Spinal cord (tissue), 4 donors: ENCODE results near the gene CYTIP. TPM values are rescaled to one million over a fixed set of nuclear protein-coding genes. Genes with fewer than 3 reads are reported as not detected.

Source experiments
- polyA plus RNA-seq, 2 donors: library from polyadenylated mRNA; unstranded; fragments of 120-200 nt; gene quantifications; one replicate each; pipeline ENCODE4 v1.2.1, GENCODE V29; 2013; ENCODE audit not compliant: insufficient read length in 2 of 2
- total RNA-seq, 2 donors: library from RNA; depleted of rRNA in 1 of 2; stranded (reverse); fragments of 120-200 nt in 1 of 2; fragments of >200 nt in 1 of 2; gene quantifications; one replicate each; pipeline versions ENCODE4 v1.2.3 to v1.2.4, GENCODE V29; 2013 to 2014

Gene CYTIP
- total and polyA plus RNA-seq, 4 donors = 0.54 to 5.9 (median 0.98) TPM

Other genes with a start within 250 kb of the CYTIP start
- gene GALNT5, start 186.4 kb downstream of the CYTIP start, total RNA-seq = 1 to 10 TPM; 2.4 to 7.6 TPM
- under 1 TPM; 0.08 to 0.26 TPM for gene GALNT5, start 186.4 kb downstream of the CYTIP start, polyA plus RNA-seq
- gene ERMN, start 118.3 kb downstream of the CYTIP start, total RNA-seq = 100 to 1,000 TPM in 1 of 2 donors, 10 to 100 TPM in 1; 30.0 to 113 TPM
- gene ERMN, start 118.3 kb downstream of the CYTIP start, polyA plus RNA-seq = 10 to 100 TPM; 35.1 to 45.7 TPM
- gene ACVR1C, start 184.8 kb upstream of the CYTIP start, total RNA-seq = 1 to 10 TPM in 1 of 2 donors, under 1 TPM in 1; 0.61 to 1.9 TPM
- 1 to 10 TPM; 1.0 to 2.1 TPM for gene ACVR1C, start 184.8 kb upstream of the CYTIP start, polyA plus RNA-seq